GM12873 (cell line): ENCODE results near the gene DCP1B.

Experiments used
- CTCF ChIP-seq: IDR thresholded peaks from 2 replicates; pipeline ENCODE4 v1.5.1; 2012; ENCODE audit warnings: low read depth, mild to moderate bottlenecking, moderate library complexity, low read length, control low read depth; ENCODE audit not compliant: insufficient read depth; ENCODE audit errors: missing control alignments

Gene DCP1B

GRCh38 chr12:2046957-2047356 is 42.7 kb upstream of the DCP1B start:
- TF ChIP-seq CTCF, result no peak

GRCh38 chr12:2044165-2044564 is 39.9 kb upstream of the DCP1B start:
- TF ChIP-seq CTCF, result no peak

- TF ChIP-seq CTCF, result no peak
These were observed 38.8 kb upstream of the DCP1B start for GRCh38 chr12:2043054-2043453.

- TF ChIP-seq CTCF, result no peak
These were observed 34.8 kb upstream of the DCP1B start for GRCh38 chr12:2039034-2039433.

GRCh38 chr12:2035431-2036055 is 31.3 kb upstream of the DCP1B start:
- no peak for TF ChIP-seq CTCF

GRCh38 chr12:2034633-2035430 is 30.6 kb upstream of the DCP1B start:
- peak; percentile 88 for TF ChIP-seq CTCF

GRCh38 chr12:2032506-2032905 is 28.2 kb upstream of the DCP1B start:
- TF ChIP-seq CTCF, result no peak
